ENCODE results near the gene FNBP1. TPM values are rescaled to one million over a fixed set of nuclear protein-coding genes. Genes with fewer than 3 reads are reported as not detected.

FNBP1 gene
- total and polyA plus RNA-seq, 2 of the 8 experiments (the other 6 are each of a cell fraction or from before 2014, with no cell fraction given), result 7.2 to 40.9 TPM

DNA sequence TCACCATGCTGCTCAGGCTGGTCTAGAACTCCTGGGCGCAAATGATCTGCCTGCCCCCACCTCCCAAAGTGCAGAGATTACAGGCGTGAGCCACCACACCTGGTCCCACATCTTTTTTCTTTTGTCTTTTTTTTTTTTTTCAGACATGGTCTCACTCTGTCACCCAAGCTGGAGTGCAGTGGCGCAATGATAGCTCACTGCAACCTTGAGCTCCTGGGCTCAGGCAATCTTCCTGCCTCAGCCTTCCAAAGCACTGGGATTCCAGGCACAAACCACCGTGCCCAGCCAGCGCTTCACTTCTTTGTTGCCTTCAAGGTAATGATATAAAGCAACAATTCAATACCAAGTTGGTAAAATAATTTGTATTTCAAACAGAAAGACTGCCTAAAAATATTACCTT is 128.9 kb downstream of the FNBP1 start (continued):
- no peak for TF ChIP-seq RFX5 (IDR thresholded peaks at IDR 0.05; ENCODE audit: borderline replicate concordance, low read depth, low read length)
